ENCODE data around the gene ANKRD33B. TPM values are rescaled to one million over a fixed set of nuclear protein-coding genes. Genes with fewer than 3 reads are reported as not detected.

ANKRD33B gene
- total RNA-seq, 1 experiment from 2014 or later, result 14.9 TPM

- ATAC-seq (no peak), DNase-seq (peak; percentile 63)
- CTCF ChIA-PET, result no interaction called here
- H3K4me3 ChIP-seq (ENCODE audit: low read length), result no peak overlapping the region
- H3K9ac ChIP-seq (ENCODE audit: low read length), result no peak overlapping the region
- H3K27me3 ChIP-seq (ENCODE audit: low read length), result no peaks in the 10 kb centered on the region
- no peak overlapping the region for H2AFZ ChIP-seq (ENCODE audit: low read length)
- POLR2A ChIA-PET (ENCODE audit: unreplicated experiment), result no interaction called here
- intact Hi-C loops (cut with micrococcal nuclease), result no loop called here
- H3K27ac ChIP-seq (ENCODE audit: low read length), result no peak overlapping the region
- H4K20me1 ChIP-seq (ENCODE audit: low read length), result no peaks in the 10 kb centered on the region
- no peaks in the 10 kb centered on the region for H3K4me1 ChIP-seq (ENCODE audit: insufficient read depth, low read length)
- H3K9me2 ChIP-seq (replicated peaks; ENCODE audit: low read length), result no peaks in the 10 kb centered on the region
- H3K9me3 ChIP-seq (ENCODE audit: low read length), result no peaks in the 10 kb centered on the region
- BruUV-seq (replicated peaks), result no TSS peak
- H3K79me2 ChIP-seq (ENCODE audit: low read length), result no peaks in the 10 kb centered on the region
- H3K36me3 ChIP-seq (ENCODE audit: low read depth, low read length), result no peaks in the 10 kb centered on the region
- TF ChIP-seq, protein P1, sequence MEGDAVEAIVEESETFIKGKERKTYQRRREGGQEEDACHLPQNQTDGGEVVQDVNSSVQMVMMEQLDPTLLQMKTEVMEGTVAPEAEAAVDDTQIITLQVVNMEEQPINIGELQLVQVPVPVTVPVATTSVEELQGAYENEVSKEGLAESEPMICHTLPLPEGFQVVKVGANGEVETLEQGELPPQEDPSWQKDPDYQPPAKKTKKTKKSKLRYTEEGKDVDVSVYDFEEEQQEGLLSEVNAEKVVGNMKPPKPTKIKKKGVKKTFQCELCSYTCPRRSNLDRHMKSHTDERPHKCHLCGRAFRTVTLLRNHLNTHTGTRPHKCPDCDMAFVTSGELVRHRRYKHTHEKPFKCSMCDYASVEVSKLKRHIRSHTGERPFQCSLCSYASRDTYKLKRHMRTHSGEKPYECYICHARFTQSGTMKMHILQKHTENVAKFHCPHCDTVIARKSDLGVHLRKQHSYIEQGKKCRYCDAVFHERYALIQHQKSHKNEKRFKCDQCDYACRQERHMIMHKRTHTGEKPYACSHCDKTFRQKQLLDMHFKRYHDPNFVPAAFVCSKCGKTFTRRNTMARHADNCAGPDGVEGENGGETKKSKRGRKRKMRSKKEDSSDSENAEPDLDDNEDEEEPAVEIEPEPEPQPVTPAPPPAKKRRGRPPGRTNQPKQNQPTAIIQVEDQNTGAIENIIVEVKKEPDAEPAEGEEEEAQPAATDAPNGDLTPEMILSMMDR (conservative IDR thresholded peaks at IDR 0.05; ENCODE audit: low read depth, low read length), result no peak
- TF ChIP-seq EZH2phosphoT487 (IDR thresholded peaks at IDR 0.05; ENCODE audit: borderline replicate concordance, low read length) (no peak), EZH2 (IDR thresholded peaks at IDR 0.05; ENCODE audit: low read length, unreplicated experiment) (no peak)
- H3K4me2 ChIP-seq (ENCODE audit: low read length), result no peak overlapping the region
- no peaks in the 10 kb centered on the region for H3F3A ChIP-seq (ENCODE audit: low read length, unreplicated experiment)
Observed at GRCh38 chr5:10518347-10518746, 45.5 kb upstream of the ANKRD33B start.

GRCh38 chr5:10519729-10520128 is 44.1 kb upstream of the ANKRD33B start:
- no TSS peak for BruUV-seq (replicated peaks)
- Histone ChIP-seq H3K4me2 (ENCODE audit: low read length) (no peak overlapping the region), H3K27ac (ENCODE audit: low read length) (no peak overlapping the region), H3K27me3 (ENCODE audit: low read length) (no peaks in the 10 kb centered on the region), H3K36me3 (ENCODE audit: low read depth, low read length) (no peaks in the 10 kb centered on the region), H3K79me2 (ENCODE audit: low read length) (no peaks in the 10 kb centered on the region), H3K9me2 (replicated peaks; ENCODE audit: low read length) (no peaks in the 10 kb centered on the region), H3K9me3 (ENCODE audit: low read length) (no peaks in the 10 kb centered on the region), H3F3A (ENCODE audit: low read length, unreplicated experiment) (no peaks in the 10 kb centered on the region), H2AFZ (ENCODE audit: low read length) (no peak overlapping the region), H3K4me1 (ENCODE audit: insufficient read depth, low read length) (no peaks in the 10 kb centered on the region), H3K4me3 (ENCODE audit: low read length) (no peak overlapping the region), H3K9ac (ENCODE audit: low read length) (no peak overlapping the region), H4K20me1 (ENCODE audit: low read length) (no peaks in the 10 kb centered on the region)
- intact Hi-C loops (cut with micrococcal nuclease), result no loop called here
- POLR2A ChIA-PET (ENCODE audit: unreplicated experiment), result no interaction called here
- no peak for ATAC-seq
- CTCF ChIA-PET, result no interaction called here
- TF ChIP-seq EZH2 (IDR thresholded peaks at IDR 0.05; ENCODE audit: low read length, unreplicated experiment) (no peak), EZH2phosphoT487 (IDR thresholded peaks at IDR 0.05; ENCODE audit: borderline replicate concordance, low read length) (no peak)
- TF ChIP-seq, protein P1 (conservative IDR thresholded peaks at IDR 0.05; ENCODE audit: low read depth, low read length), result no peak
- DNase-seq, result no peak

DNA sequence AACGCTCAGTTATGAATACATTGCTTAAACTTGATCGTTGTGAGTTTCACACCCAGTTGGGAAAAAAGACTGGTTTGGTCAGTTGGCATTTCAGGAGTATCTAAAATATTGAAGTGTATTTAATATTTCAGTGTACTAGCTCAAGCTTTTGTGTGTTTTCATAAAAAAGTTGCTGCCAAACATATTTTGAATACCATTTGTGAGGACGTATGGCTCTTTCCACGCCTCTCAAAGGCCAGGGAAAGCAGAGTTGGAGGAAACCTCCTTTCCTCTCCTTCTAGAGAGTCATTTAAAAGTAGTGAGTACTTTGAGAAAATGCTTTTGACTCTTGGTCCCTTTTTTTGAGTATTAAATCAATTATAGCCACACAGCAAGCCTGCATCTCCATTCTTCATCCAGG is 43.2 kb upstream of the ANKRD33B start:
- no peak overlapping the region for H3K4me3 ChIP-seq (ENCODE audit: low read length)
- H3K27ac ChIP-seq (ENCODE audit: low read length), result no peak overlapping the region
- no peak for ATAC-seq
- POLR2A ChIA-PET (ENCODE audit: unreplicated experiment), result no interaction called here
- H3K9me2 ChIP-seq (replicated peaks; ENCODE audit: low read length), result no peaks in the 10 kb centered on the region
- no peak for DNase-seq
- H4K20me1 ChIP-seq (ENCODE audit: low read length), result no peaks in the 10 kb centered on the region
- H3K9ac ChIP-seq (ENCODE audit: low read length), result no peak overlapping the region
- CTCF ChIA-PET, result interaction anchor here (0.6 kb wide), 1 partner anchor 32 kb away, joined by 4 read pairs; no protein-coding TSS in a partner anchor
- H3K79me2 ChIP-seq (ENCODE audit: low read length), result no peaks in the 10 kb centered on the region
- no peaks in the 10 kb centered on the region for H3K4me1 ChIP-seq (ENCODE audit: insufficient read depth, low read length)
- BruUV-seq (replicated peaks), result no TSS peak
- H3F3A ChIP-seq (ENCODE audit: low read length, unreplicated experiment), result no peaks in the 10 kb centered on the region
- no peaks in the 10 kb centered on the region for H3K36me3 ChIP-seq (ENCODE audit: low read depth, low read length)
- H3K9me3 ChIP-seq (ENCODE audit: low read length), result no peaks in the 10 kb centered on the region
- no peak for TF ChIP-seq EZH2phosphoT487 (IDR thresholded peaks at IDR 0.05; ENCODE audit: borderline replicate concordance, low read length)
- no peak for TF ChIP-seq EZH2 (IDR thresholded peaks at IDR 0.05; ENCODE audit: low read length, unreplicated experiment)
- TF ChIP-seq, protein P1 (conservative IDR thresholded peaks at IDR 0.05; ENCODE audit: low read depth, low read length), result no peak
- H3K4me2 ChIP-seq (ENCODE audit: low read length), result no peak overlapping the region
- no peaks in the 10 kb centered on the region for H3K27me3 ChIP-seq (ENCODE audit: low read length)
- intact Hi-C loops (cut with micrococcal nuclease), result no loop called here
- H2AFZ ChIP-seq (ENCODE audit: low read length), result no peak overlapping the region

Measured in PC-3 (cell line).